Karpas-422 (cell line): ENCODE results near the gene NCSTN. TPM values are rescaled to one million over a fixed set of nuclear protein-coding genes. Genes with fewer than 3 reads are reported as not detected.

Experiments used
- DNase-seq: peaks from one replicate; pipeline ENCODE4 v3.0.0-alpha.2; 2015
- H2AFZ ChIP-seq: fragments of 200-600 bp; sonication (generic); 2 replicates; pipeline ENCODE4 v1.6.1; 2014; ENCODE audit warnings: antibody characterized with exemption, low read length, mixed read lengths
- H3K27ac ChIP-seq: fragments of 200-600 bp; sonication (generic); 2 replicates; pipeline ENCODE4 v1.5.1; 2014; ENCODE audit warnings: mild to moderate bottlenecking, low read length, moderate library complexity
- H3K27me3 ChIP-seq: fragments of 200-600 bp; sonication (generic); 2 replicates; pipeline ENCODE4 v1.6.1; 2014; ENCODE audit warnings: low read length, mixed read lengths
- H3K36me3 ChIP-seq: fragments of 200-600 bp; sonication (generic); 2 replicates; pipeline ENCODE4 v1.6.1; 2014; ENCODE audit warnings: low read length, mixed read lengths; ENCODE audit not compliant: insufficient read depth
- H3K4me1 ChIP-seq: fragments of 200-600 bp; sonication (generic); 2 replicates; pipeline ENCODE4 v1.6.1; 2014; ENCODE audit warnings: mild to moderate bottlenecking, low read length, mixed read lengths
- H3K4me2 ChIP-seq: fragments of 200-600 bp; sonication (generic); 2 replicates; pipeline ENCODE4 v1.6.1; 2014; ENCODE audit warnings: low read length, low read depth, mild to moderate bottlenecking; ENCODE audit not compliant: poor library complexity, severe bottlenecking
- H3K4me3 ChIP-seq: fragments of 200-600 bp; sonication (generic); 2 replicates; pipeline ENCODE4 v1.5.1; 2014; ENCODE audit warnings: mild to moderate bottlenecking, antibody characterized with exemption, low read length, mixed read lengths
- H3K79me2 ChIP-seq: fragments of 200-600 bp; sonication (generic); 2 replicates; pipeline ENCODE4 v1.6.1; 2014; ENCODE audit warnings: mild to moderate bottlenecking, low read length, mixed read lengths
- H3K9ac ChIP-seq: fragments of 200-600 bp; sonication (generic); 2 replicates; pipeline ENCODE4 v1.6.0; 2014; ENCODE audit warnings: low read length
- H3K9me2 ChIP-seq: fragments of 200-600 bp; sonication (generic), shearing (Covaris generic); replicated peaks from 2 replicates; pipeline ENCODE4 v1.6.0; 2014; ENCODE audit warnings: mild to moderate bottlenecking, low read length, moderate library complexity; ENCODE audit not compliant: insufficient read depth
- H3K9me3 ChIP-seq: fragments of 300-700, 200-600 bp; sonication (generic); 2 replicates; pipeline ENCODE4 v1.6.1; 2014; ENCODE audit warnings: low read length, mixed read lengths
- H4K20me1 ChIP-seq: fragments of 200-600 bp; sonication (generic); 2 replicates; pipeline ENCODE4 v1.6.1; 2014; ENCODE audit warnings: mild to moderate bottlenecking, antibody characterized with exemption, low read length, low read depth; ENCODE audit not compliant: insufficient read depth
- total RNA-seq: library from RNA; depleted of rRNA; stranded (reverse); fragments of >200 nt; shearing (Covaris generic); gene quantifications from 2 replicates; pipeline ENCODE4 v1.2.3, GENCODE V29; 2014; ENCODE audit warnings: low replicate concordance; rRNA removed

The NCSTN gene
- 76.9 and 79.9 TPM in 2 replicates for total RNA-seq

- Histone ChIP-seq H3K27me3 (no peaks in the 10 kb centered on the region), H3K4me1 (peaks cover 50% of the 10 kb centered on the region), H3K4me2 (peak within 1 kb of the TSS; percentile 87), H3K4me3 (peak within 1 kb of the TSS; percentile 75), H2AFZ (peak within 1 kb of the TSS; percentile 13; the same call in 1 of the 2 replicates), H3K36me3 (peaks cover 31% of the 10 kb centered on the region; the same call in 1 of the 2 replicates), H3K9me2 (no peaks in the 10 kb centered on the region), H3K9me3 (no peaks in the 10 kb centered on the region), H3K79me2 (peaks cover 94% of the 10 kb centered on the region), H3K27ac (peak within 1 kb of the TSS; percentile 58), H3K9ac (peak within 1 kb of the TSS; percentile 98), H4K20me1 (0 out of 2 replicates have a peak, but pooled peaks cover 6% of the 10 kb centered on the region)
- peak; percentile 98 for DNase-seq
Observed at GRCh38 chr1:160342953-160343869, at the start of gene NCSTN, which contains the start of gene COPA. TSS of gene NCSTN (plus strand) at chr1:160343383. CDS start at chr1:160343397, 14 bp downstream. TSS of gene COPA (minus strand) at chr1:160343250. CDS start at chr1:160343170, 80 bp downstream.

- H3K27ac ChIP-seq = no peak overlapping the region
- H2AFZ ChIP-seq = no peak overlapping the region
- peaks cover 60% of the 10 kb centered on the region for H3K36me3 ChIP-seq
- no peak for DNase-seq
- H4K20me1 ChIP-seq = no peaks in the 10 kb centered on the region
- H3K27me3 ChIP-seq = no peaks in the 10 kb centered on the region
- H3K9ac ChIP-seq = no peak overlapping the region
- H3K79me2 ChIP-seq = peaks cover 9% of the 10 kb centered on the region
- H3K9me3 ChIP-seq = no peaks in the 10 kb centered on the region
- H3K4me2 ChIP-seq = no peak overlapping the region
- no peak overlapping the region for H3K4me3 ChIP-seq
- no peaks in the 10 kb centered on the region for H3K9me2 ChIP-seq
- H3K4me1 ChIP-seq = peaks cover 7% of the 10 kb centered on the region
Observed at GRCh38 chr1:160296036-160296435, 47.1 kb upstream of the NCSTN start.

- Histone ChIP-seq H3K36me3 (peaks cover 51% of the 10 kb centered on the region), H2AFZ (no peak overlapping the region), H3K9ac (no peak overlapping the region), H3K9me2 (no peaks in the 10 kb centered on the region), H3K27ac (no peak overlapping the region), H3K9me3 (no peaks in the 10 kb centered on the region), H3K4me2 (no peak overlapping the region), H4K20me1 (no peaks in the 10 kb centered on the region), H3K4me3 (no peak overlapping the region), H3K27me3 (no peaks in the 10 kb centered on the region), H3K79me2 (peaks cover 9% of the 10 kb centered on the region), H3K4me1 (peaks cover 7% of the 10 kb centered on the region)
- DNase-seq = no peak
Observed at GRCh38 chr1:160300173-160300572, 43.0 kb upstream of the NCSTN start.

GRCh38 chr1:160307118-160307791 lies 35.9 kb upstream of the NCSTN start:
- H4K20me1 ChIP-seq = no peaks in the 10 kb centered on the region
- H3K9me2 ChIP-seq = no peaks in the 10 kb centered on the region
- no peaks in the 10 kb centered on the region for H3K4me1 ChIP-seq
- H3K36me3 ChIP-seq = peaks cover 66% of the 10 kb centered on the region
- H3K4me2 ChIP-seq = no peak overlapping the region
- H3K4me3 ChIP-seq = no peak overlapping the region
- no peak for DNase-seq
- H3K9me3 ChIP-seq = no peaks in the 10 kb centered on the region
- H3K79me2 ChIP-seq = no peaks in the 10 kb centered on the region; the same call in 1 of the 2 replicates
- no peaks in the 10 kb centered on the region for H3K27me3 ChIP-seq
- no peak overlapping the region for H3K27ac ChIP-seq
- H3K9ac ChIP-seq = no peak overlapping the region
- H2AFZ ChIP-seq = no peak overlapping the region

GRCh38 chr1:160308451-160309184 lies 34.6 kb upstream of the NCSTN start:
- H3K4me2 ChIP-seq = no peak overlapping the region
- no peak overlapping the region for H3K27ac ChIP-seq
- no peaks in the 10 kb centered on the region for H3K27me3 ChIP-seq
- no peak for DNase-seq
- H3K9ac ChIP-seq = no peak overlapping the region
- no peaks in the 10 kb centered on the region for H4K20me1 ChIP-seq
- H3K4me1 ChIP-seq = no peaks in the 10 kb centered on the region
- H3K4me3 ChIP-seq = no peak overlapping the region
- no peaks in the 10 kb centered on the region for H3K9me3 ChIP-seq
- no peaks in the 10 kb centered on the region for H3K9me2 ChIP-seq
- no peak overlapping the region for H2AFZ ChIP-seq
- peaks cover 70% of the 10 kb centered on the region for H3K36me3 ChIP-seq
- no peaks in the 10 kb centered on the region; the same call in 1 of the 2 replicates for H3K79me2 ChIP-seq

GRCh38 chr1:160309185-160309557 lies 34.0 kb upstream of the NCSTN start:
- no peak overlapping the region for H3K4me2 ChIP-seq
- no peak for DNase-seq
- H3K79me2 ChIP-seq = no peaks in the 10 kb centered on the region; the same call in 1 of the 2 replicates
- H2AFZ ChIP-seq = no peak overlapping the region
- no peaks in the 10 kb centered on the region for H3K4me1 ChIP-seq
- peaks cover 75% of the 10 kb centered on the region for H3K36me3 ChIP-seq
- H4K20me1 ChIP-seq = no peaks in the 10 kb centered on the region
- no peak overlapping the region for H3K9ac ChIP-seq
- no peak overlapping the region for H3K4me3 ChIP-seq
- no peaks in the 10 kb centered on the region for H3K9me3 ChIP-seq
- H3K27ac ChIP-seq = no peak overlapping the region
- no peaks in the 10 kb centered on the region for H3K27me3 ChIP-seq
- no peaks in the 10 kb centered on the region for H3K9me2 ChIP-seq

- no peaks in the 10 kb centered on the region; the same call in 1 of the 2 replicates for H3K79me2 ChIP-seq
- H3K9me2 ChIP-seq = no peaks in the 10 kb centered on the region
- H3K4me1 ChIP-seq = no peaks in the 10 kb centered on the region
- H3K4me2 ChIP-seq = no peak overlapping the region
- peaks cover 76% of the 10 kb centered on the region for H3K36me3 ChIP-seq
- no peaks in the 10 kb centered on the region for H3K9me3 ChIP-seq
- H3K27ac ChIP-seq = no peak overlapping the region
- H3K27me3 ChIP-seq = no peaks in the 10 kb centered on the region
- no peak overlapping the region for H3K4me3 ChIP-seq
- DNase-seq = no peak
- no peak overlapping the region for H3K9ac ChIP-seq
- no peak overlapping the region for H2AFZ ChIP-seq
- no peaks in the 10 kb centered on the region for H4K20me1 ChIP-seq
Observed at GRCh38 chr1:160309571-160309970, 33.6 kb upstream of the NCSTN start.
